ENCODE results near the gene SRGAP2C. TPM values are rescaled to one million over a fixed set of nuclear protein-coding genes. Genes with fewer than 3 reads are reported as not detected.
"Not testable (repeated sequence)": the region's sequence is repeated elsewhere in the genome, so short reads cannot be mapped to it uniquely, and the experiment has no call there.

SRGAP2C gene
- total RNA-seq, 1 donor from 2014 or later, result 26.8 TPM

DNA sequence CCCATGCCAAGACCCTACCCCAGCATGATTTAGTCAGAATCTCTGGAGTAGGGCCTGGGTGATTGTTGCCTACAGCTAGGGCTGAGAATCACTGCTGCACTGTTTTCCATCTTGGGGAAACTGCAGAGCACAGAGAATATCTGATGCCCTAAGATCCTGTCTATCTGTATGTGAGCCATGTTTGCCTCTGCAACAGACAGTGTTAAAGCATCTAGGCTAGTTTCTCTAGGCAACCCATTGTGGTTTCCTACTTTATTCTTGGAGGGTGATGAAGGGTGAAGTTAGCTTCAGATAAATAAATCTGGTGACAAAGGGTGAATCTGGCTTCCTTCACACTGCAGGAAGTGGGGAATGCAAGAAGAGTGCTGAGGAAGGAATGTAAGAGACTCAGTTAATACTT, 147.4 kb downstream of the SRGAP2C start:
- not testable (repeated sequence) for H3K27ac Mint-ChIP-seq; DNase-seq (ENCODE audit: extremely low spot score, unreplicated experiment); H3K4me1 Mint-ChIP-seq (ENCODE audit: unreplicated experiment); H3K36me3 Mint-ChIP-seq; H3K9me3 Mint-ChIP-seq; H3K4me3 Mint-ChIP-seq; H3K27me3 Mint-ChIP-seq

DNA sequence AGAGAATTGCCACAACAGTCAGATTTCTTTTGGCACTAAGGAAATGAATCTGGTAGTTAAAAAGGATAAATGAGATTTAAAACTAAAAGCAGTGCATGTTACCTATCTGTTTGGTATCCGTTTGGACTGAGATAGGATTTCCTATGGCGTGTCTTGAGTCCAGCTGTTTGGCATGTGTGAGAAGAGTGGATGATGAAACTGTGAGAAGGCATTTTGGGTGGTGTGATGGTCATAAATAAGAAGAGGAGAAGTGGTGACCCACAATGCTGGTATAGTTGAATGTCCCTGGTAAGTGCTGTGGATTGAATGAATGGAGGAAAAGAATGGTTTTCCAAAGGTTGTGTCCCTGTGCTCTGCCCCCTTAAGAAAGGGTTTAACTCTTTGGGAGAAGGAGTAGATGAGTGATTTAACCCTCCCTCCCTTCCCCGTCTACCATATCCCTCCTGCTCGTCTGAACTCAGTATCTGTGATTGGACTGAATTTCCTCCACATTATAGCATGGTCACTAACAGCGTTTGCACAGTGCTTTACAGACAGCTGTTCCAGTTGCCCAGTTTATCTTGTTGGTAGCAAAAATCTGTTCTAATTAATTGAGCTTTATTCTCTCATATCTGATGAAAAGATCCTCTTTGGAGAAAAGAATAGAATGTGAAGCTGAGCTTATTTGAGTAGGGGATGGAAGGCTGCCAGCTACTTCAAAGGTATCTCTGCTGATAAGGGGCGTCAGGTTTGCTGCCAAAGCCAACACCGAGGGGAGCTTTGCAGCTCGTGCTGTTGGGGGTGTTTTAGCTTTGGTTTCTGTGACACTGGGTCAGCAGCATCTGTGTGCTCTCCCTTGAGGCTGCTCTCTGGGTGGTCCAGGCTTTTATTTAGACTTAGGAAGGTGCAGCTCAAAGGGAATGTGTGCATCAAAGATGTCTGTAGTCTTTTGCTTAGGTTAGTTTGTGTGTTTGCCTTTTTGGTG, 148.1 kb downstream of the SRGAP2C start:
- not testable (repeated sequence) for H3K27me3 Mint-ChIP-seq; DNase-seq (ENCODE audit: extremely low spot score, unreplicated experiment); H3K4me1 Mint-ChIP-seq (ENCODE audit: unreplicated experiment); H3K9me3 Mint-ChIP-seq; H3K27ac Mint-ChIP-seq; H3K4me3 Mint-ChIP-seq; H3K36me3 Mint-ChIP-seq

DNA sequence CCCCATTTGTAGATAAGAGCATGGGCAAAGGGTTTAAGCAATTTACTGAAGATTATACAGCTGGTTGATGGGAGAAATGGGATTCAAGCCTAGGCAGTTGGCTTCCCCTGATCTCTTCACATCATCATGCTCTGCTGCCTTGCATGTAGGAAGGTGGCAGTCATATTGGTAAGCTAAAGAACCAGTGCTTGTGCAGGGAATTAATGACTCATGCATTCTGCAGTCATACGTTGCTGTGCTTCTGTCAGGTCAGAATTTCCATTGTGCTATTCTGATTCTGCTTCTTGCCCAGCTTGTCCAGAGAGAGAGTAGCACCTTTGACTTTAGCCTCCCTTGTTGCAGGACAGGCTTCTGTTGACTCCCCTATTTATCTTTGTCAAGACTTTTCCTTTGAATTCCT, 153.2 kb downstream of the SRGAP2C start:
- not testable (repeated sequence) for H3K9me3 Mint-ChIP-seq; DNase-seq (ENCODE audit: extremely low spot score, unreplicated experiment); H3K4me3 Mint-ChIP-seq; H3K36me3 Mint-ChIP-seq; H3K4me1 Mint-ChIP-seq (ENCODE audit: unreplicated experiment); H3K27ac Mint-ChIP-seq; H3K27me3 Mint-ChIP-seq

DNA sequence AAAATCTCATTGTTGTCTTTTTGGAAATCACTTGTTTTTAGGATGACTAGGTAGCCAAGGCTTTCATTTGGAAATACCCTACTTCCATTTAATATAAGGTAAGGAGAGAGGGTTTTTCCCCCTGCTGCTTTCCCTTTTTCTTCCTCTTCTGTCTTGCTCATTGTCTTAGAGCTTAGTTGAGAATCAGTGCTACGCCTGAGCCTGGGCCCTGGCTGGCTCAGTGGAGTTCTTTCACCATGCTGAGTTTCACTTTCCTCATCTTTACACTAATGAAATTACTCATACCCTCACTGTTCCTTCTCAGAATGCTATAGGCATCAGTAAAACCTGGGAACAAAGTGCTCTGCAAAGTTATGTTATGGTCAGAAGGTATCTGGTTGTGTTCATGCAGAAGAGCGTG, 154.8 kb downstream of the SRGAP2C start:
- H3K27me3 Mint-ChIP-seq; H3K9me3 Mint-ChIP-seq; H3K36me3 Mint-ChIP-seq; H3K27ac Mint-ChIP-seq; H3K4me3 Mint-ChIP-seq; H3K4me1 Mint-ChIP-seq (ENCODE audit: unreplicated experiment); DNase-seq (ENCODE audit: extremely low spot score, unreplicated experiment): not testable (repeated sequence)

DNA sequence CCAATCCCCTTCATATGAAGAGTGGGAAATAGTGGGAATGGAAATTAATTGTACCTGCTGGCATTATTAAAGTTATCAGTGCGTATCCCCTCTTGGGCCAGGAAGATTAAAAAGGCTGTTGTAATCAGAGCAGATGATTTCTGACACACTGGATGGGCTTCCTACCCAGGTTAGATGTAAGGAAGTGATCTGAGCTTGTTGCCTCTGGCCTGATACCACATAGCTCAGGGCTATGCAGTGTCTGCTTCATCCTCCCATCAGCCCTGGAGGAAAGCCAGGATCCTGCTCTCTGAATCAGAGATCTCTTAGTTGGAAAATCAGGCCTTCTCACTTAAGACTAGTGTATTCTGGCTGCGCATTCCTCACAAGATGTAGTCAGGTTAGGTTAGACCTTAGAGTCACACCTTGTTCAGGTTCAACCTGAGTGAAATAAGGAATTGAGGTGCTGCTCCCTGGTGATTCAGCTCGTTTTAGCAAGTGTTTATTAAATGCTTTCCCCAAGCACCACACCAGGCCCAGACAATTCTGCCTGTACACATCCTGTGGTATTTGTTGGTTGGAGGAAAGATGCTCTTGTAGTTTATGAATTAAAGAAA, 158.6 kb downstream of the SRGAP2C start:
- H3K9me3 Mint-ChIP-seq; H3K27ac Mint-ChIP-seq; H3K4me3 Mint-ChIP-seq; H3K4me1 Mint-ChIP-seq (ENCODE audit: unreplicated experiment); DNase-seq (ENCODE audit: extremely low spot score, unreplicated experiment); H3K27me3 Mint-ChIP-seq; H3K36me3 Mint-ChIP-seq: not testable (repeated sequence)

DNA sequence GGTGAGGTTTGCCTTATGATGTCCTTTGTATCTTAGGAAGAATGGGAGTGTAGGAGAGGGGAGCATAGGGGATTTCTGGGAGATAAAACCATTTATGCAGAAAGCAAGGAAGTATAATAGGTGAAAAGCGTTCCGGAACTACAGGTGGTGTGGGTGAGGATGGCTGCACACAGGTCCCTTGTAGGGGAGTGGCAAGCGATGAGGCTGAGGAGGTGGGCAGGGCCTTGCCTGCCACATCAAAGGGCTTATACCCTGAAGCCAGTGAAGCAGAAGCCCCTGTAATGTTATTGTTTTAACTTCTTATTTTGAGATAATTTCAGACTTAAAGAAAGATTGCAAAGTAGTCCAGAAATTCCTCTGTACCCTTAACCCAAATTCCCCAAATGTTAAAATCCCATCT, 159.6 kb downstream of the SRGAP2C start:
- not testable (repeated sequence) for H3K4me1 Mint-ChIP-seq (ENCODE audit: unreplicated experiment); DNase-seq (ENCODE audit: extremely low spot score, unreplicated experiment)

DNA sequence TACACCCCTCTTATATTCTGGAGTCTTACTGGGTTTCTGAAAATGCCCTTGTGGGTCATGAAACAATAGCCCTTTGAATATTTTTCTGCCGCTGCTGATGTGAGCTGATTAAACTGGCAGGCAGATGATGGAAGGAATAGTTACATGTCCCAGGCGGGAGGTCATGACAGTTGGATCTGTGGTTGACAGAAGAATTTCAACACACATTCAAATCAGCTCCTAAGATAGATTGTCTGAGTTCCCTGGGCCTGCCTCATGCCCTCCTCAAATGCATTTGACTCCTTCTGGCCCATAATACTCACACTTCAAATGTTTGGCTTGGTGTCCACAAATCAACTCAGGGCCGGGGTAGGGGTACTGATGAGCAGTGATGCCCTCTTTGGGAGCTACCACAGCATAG, 161.9 kb downstream of the SRGAP2C start:
- not testable (repeated sequence) for H3K36me3 Mint-ChIP-seq; H3K4me3 Mint-ChIP-seq; H3K9me3 Mint-ChIP-seq; H3K4me1 Mint-ChIP-seq (ENCODE audit: unreplicated experiment); H3K27ac Mint-ChIP-seq; H3K27me3 Mint-ChIP-seq; DNase-seq (ENCODE audit: extremely low spot score, unreplicated experiment)

More for the DNA sequence above, 159.6 kb downstream of the SRGAP2C start:
- H3K4me3 Mint-ChIP-seq, H3K36me3 Mint-ChIP-seq, H3K27me3 Mint-ChIP-seq, H3K9me3 Mint-ChIP-seq, H3K27ac Mint-ChIP-seq: not testable (repeated sequence)

DNA sequence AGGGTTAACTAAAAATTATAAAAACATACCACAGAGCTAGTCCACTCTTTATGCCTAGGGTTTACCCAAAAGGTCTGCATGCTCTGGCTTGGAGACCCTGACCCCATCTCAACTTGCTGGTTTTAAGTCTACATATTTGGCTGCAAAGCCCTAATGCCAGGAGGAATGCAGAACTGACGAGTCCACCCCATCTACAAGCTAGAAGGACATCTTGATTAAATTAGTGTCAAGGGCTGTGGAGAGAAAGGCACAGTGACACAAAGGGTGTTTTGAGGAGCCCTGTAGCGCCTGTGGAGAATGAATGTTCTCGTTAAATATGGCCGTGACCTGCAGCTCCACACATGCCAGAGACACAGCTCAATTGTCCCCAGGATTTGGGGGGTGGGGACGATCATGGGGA, 162.7 kb downstream of the SRGAP2C start:
- H3K27ac Mint-ChIP-seq; H3K9me3 Mint-ChIP-seq; H3K4me3 Mint-ChIP-seq; H3K4me1 Mint-ChIP-seq (ENCODE audit: unreplicated experiment); H3K36me3 Mint-ChIP-seq; H3K27me3 Mint-ChIP-seq; DNase-seq (ENCODE audit: extremely low spot score, unreplicated experiment): not testable (repeated sequence)

DNA sequence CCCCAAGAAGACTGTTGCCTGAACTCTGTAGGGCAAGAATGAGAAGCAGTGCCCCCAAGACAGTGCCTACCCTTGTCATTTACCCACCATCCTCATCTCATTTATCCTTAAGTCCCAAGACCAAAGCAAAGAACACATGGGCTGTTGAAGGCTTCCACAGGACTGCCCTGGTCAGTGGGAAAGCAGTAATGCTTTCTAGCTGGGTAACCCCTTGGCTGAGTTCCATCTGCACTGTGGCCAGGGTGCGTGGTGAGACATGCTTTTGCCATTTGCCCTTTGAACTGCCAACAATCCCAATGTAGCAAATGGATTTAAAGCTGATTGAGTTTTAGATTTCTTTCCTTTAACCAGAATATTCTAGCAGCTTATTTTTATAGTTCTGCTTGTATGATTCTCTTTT, 163.3 kb downstream of the SRGAP2C start:
- H3K4me1 Mint-ChIP-seq (ENCODE audit: unreplicated experiment); H3K27ac Mint-ChIP-seq; H3K36me3 Mint-ChIP-seq; H3K9me3 Mint-ChIP-seq; H3K27me3 Mint-ChIP-seq; DNase-seq (ENCODE audit: extremely low spot score, unreplicated experiment); H3K4me3 Mint-ChIP-seq: not testable (repeated sequence)

DNA sequence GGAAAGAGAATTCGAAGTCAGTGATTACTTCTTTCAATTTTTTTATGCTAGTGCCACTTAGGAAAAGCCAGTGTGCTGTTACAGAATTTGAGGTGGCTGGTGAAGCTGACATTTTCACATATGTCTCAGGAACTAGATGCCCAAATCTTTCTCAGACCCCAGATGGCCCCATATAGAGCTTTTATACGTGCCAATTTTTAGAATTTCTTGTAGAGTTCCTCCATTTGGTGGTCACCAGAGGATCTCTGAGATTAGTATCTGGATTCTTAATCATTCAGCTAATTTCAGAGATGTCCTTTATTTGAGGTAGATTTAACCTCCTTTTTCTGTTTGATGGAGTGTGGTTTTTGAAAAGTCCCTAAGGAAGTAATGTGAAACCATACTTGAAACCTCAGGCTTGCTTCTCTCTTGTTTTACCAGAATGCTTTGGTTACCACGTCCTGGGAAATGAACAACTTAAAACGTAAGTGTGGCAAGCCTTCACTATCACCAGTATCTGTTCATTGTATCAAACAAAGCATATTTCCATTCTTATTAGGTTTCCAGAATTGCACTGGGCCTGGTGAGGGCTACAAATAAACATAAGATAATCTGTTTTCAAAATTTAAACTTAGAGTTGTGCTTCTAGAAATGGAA, 164.7 kb downstream of the SRGAP2C start:
- H3K36me3 Mint-ChIP-seq, result not testable (repeated sequence)

DNA sequence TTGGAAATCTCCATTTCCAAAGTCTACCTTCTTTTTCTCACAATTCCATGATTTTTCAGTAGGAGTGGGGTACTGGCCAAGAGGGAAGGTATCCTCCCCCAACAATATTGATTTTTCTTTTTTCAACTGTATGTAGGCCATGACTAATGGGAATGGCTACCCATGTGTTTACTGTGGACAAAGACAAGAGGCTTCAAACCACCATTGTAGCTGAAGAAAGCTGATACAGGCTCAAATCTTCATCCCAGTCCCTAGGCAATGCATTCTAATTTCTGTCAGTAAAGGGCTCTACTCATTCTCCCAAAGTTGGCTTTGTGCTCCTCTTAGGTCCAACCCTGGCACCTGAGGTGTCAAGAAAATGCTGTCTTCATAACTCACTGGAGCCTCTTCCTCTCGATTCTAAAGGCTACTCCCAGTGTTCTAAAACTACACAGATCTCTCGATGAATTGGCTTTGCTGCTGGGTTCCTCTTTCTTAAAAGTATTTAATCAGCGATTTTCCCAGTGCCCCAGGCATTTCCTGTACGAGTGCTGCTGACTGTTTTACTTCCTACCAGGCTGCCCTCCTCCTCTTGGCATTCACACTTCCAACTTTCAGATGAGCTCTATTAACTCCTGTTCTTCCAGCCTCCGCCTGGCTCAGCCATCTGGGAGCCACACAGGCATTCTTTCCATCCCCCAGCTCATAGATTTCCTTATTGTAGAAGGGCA, 171.1 kb downstream of the SRGAP2C start:
- H3K4me1 Mint-ChIP-seq (ENCODE audit: unreplicated experiment); DNase-seq (ENCODE audit: extremely low spot score, unreplicated experiment); H3K27ac Mint-ChIP-seq; H3K4me3 Mint-ChIP-seq; H3K9me3 Mint-ChIP-seq; H3K36me3 Mint-ChIP-seq; H3K27me3 Mint-ChIP-seq: not testable (repeated sequence)

More for the DNA sequence above, 164.7 kb downstream of the SRGAP2C start:
- not testable (repeated sequence) for H3K4me3 Mint-ChIP-seq; H3K4me1 Mint-ChIP-seq (ENCODE audit: unreplicated experiment); DNase-seq (ENCODE audit: extremely low spot score, unreplicated experiment); H3K27ac Mint-ChIP-seq; H3K9me3 Mint-ChIP-seq; H3K27me3 Mint-ChIP-seq

DNA sequence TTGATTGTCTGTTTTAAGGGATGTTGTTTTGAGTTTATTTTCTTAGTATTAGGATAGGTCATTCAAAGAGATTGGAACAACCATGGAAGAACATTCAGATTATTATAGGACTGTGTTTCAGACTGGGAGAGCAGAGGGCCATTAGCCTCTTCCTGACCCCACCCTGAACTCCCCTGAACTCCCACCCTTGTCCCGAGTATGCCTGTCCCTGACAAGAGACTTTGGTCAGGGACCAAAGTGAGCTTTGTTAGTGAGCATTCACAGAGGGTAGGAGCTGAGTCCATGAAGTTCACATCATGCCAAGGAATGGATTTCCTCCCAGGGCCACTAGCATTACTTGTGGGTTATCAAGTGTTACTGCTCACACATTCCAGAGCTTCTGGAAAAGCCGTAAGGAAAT, 172.0 kb downstream of the SRGAP2C start:
- not testable (repeated sequence) for DNase-seq (ENCODE audit: extremely low spot score, unreplicated experiment); H3K4me1 Mint-ChIP-seq (ENCODE audit: unreplicated experiment); H3K4me3 Mint-ChIP-seq; H3K27ac Mint-ChIP-seq; H3K9me3 Mint-ChIP-seq; H3K27me3 Mint-ChIP-seq; H3K36me3 Mint-ChIP-seq

DNA sequence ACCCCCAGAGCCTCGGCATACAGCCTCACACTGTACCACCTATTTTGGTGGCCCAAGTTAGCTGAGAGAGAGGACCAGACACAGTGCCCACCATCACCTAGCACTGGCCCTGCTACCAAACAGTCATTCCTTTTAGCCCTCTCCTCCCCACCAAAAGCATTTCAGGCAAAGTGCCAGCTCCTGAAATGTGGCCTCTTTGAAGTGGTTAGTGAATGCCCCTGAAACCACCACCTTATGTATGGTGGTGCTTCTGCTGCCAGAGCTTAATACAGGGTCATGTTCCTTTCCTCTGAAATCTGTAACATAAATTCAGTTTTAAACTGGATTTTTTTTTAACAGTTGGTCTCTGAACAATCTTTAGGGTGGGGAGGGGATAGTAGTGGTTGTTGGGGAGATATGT, 175.8 kb downstream of the SRGAP2C start:
- not testable (repeated sequence) for H3K9me3 Mint-ChIP-seq; H3K27ac Mint-ChIP-seq; H3K36me3 Mint-ChIP-seq; H3K4me3 Mint-ChIP-seq; DNase-seq (ENCODE audit: extremely low spot score, unreplicated experiment); H3K27me3 Mint-ChIP-seq; H3K4me1 Mint-ChIP-seq (ENCODE audit: unreplicated experiment)
